ENCODE measurements around the gene PMF1. TPM values are rescaled to one million over a fixed set of nuclear protein-coding genes. Genes with fewer than 3 reads are reported as not detected.

The PMF1 gene
- total and polyA plus RNA-seq, 8 donors = 15.8 to 79.7 (median 23.6) TPM

- no peaks in the 10 kb centered on the region for H3K27me3 ChIP-seq
- peaks cover 0 to 25% (median 11%) of the 10 kb centered on the region in 3 donors for H3K36me3 ChIP-seq
- 88 to 93% methylated on average over 3 of the region's 3 CpGs for WGBS, 2 donors
- DNase-seq (no peak), ATAC-seq (no peak), FAIRE-seq (no peak)
- H3K4me1 ChIP-seq = peaks cover 6 to 16% (median 8%) of the 10 kb centered on the region in 3 donors
- intact Hi-C loops (cut with DNase I) = no loop called here
- TF ChIP-seq, protein P1, sequence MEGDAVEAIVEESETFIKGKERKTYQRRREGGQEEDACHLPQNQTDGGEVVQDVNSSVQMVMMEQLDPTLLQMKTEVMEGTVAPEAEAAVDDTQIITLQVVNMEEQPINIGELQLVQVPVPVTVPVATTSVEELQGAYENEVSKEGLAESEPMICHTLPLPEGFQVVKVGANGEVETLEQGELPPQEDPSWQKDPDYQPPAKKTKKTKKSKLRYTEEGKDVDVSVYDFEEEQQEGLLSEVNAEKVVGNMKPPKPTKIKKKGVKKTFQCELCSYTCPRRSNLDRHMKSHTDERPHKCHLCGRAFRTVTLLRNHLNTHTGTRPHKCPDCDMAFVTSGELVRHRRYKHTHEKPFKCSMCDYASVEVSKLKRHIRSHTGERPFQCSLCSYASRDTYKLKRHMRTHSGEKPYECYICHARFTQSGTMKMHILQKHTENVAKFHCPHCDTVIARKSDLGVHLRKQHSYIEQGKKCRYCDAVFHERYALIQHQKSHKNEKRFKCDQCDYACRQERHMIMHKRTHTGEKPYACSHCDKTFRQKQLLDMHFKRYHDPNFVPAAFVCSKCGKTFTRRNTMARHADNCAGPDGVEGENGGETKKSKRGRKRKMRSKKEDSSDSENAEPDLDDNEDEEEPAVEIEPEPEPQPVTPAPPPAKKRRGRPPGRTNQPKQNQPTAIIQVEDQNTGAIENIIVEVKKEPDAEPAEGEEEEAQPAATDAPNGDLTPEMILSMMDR (IDR thresholded peaks at IDR 0.05) = no peak
- no peak overlapping the region for H3K27ac ChIP-seq
- H3K9me3 ChIP-seq = no peaks in the 10 kb centered on the region
- no peak overlapping the region for H3K4me3 ChIP-seq
Observed at GRCh38 chr1:156279837-156280236, 67.0 kb downstream of the PMF1 start.

GRCh38 chr1:156281281-156281680, 68.5 kb downstream of the PMF1 start:
- Histone ChIP-seq H3K4me3 (peak overlapping the region in 2 of 4 donors; percentile 85 to 95), H3K27ac (no peak overlapping the region), H3K9me3 (no peaks in the 10 kb centered on the region), H3K36me3 (peaks cover 0 to 11% (median 11%) of the 10 kb centered on the region in 3 donors), H3K4me1 (peaks cover 6 to 16% (median 8%) of the 10 kb centered on the region in 3 donors), H3K27me3 (no peaks in the 10 kb centered on the region)
- WGBS, 2 donors = 15 to 17% methylated on average over 8 of the region's 8 CpGs
- ATAC-seq (no peak), DNase-seq (no peak), FAIRE-seq (no peak)
- intact Hi-C loops (cut with DNase I) = no loop called here
- TF ChIP-seq, protein P1 (IDR thresholded peaks at IDR 0.05) = no peak

DNA sequence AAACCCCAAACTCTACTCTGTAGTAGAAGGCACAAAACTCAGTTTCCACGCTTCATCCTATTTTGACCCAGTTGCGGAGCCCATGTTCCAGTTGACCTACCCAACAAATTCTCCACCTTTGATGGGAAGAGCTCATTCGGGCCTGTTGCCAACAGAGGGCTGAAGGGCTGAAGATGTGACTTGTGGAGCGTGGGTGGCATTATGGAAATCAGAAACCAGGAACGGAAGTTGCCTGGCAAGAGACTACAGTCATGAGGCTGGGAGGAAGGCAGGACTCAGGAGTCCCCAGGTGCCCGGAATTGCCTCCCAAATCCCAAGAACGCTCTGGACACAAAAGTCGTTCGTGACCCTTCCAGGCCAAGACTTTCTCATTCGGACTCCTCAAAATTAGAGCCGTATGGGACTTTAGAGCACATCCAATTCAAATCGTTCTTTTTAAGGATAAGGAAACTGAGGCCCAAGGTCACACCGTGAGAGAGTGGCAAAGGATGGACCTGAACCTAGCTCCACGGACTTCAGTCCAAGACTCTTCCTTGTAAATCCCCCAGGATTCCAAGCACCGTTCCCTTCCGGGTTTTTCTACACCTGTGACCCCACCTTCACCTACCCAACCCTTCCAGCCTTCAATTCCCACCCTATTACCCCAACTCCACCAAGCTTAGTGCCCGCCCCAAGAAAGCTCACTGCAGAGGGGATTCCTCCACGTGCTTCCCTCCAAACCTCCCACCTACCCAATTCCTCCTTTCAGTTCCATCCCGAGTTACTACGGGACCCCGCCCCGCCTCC, 69.1 kb downstream of the PMF1 start:
- no peaks in the 10 kb centered on the region for H3K9me3 ChIP-seq
- H3K4me1 ChIP-seq = peaks cover 6 to 16% (median 8%) of the 10 kb centered on the region in 3 donors
- H3K27ac ChIP-seq = peak overlapping the region; percentile 25 to 86 (median 71)
- DNase-seq = peak in 3 of 6 donors; percentile 19 to 39 (median 33)
- intact Hi-C loops (cut with DNase I) = no loop called here
- peak overlapping the region; percentile 69 to 95 (median 90) for H3K4me3 ChIP-seq
- ATAC-seq = peak; percentile 56 to 63 (median 61)
- peaks cover 0 to 10% (median 5%) of the 10 kb centered on the region in 3 donors for H3K36me3 ChIP-seq
- TF ChIP-seq, protein P1 (IDR thresholded peaks at IDR 0.05) = no peak
- H3K27me3 ChIP-seq = no peaks in the 10 kb centered on the region
- 8% methylated on average over 22 of the region's 22 CpGs for WGBS, 2 donors
- FAIRE-seq = no peak

DNA sequence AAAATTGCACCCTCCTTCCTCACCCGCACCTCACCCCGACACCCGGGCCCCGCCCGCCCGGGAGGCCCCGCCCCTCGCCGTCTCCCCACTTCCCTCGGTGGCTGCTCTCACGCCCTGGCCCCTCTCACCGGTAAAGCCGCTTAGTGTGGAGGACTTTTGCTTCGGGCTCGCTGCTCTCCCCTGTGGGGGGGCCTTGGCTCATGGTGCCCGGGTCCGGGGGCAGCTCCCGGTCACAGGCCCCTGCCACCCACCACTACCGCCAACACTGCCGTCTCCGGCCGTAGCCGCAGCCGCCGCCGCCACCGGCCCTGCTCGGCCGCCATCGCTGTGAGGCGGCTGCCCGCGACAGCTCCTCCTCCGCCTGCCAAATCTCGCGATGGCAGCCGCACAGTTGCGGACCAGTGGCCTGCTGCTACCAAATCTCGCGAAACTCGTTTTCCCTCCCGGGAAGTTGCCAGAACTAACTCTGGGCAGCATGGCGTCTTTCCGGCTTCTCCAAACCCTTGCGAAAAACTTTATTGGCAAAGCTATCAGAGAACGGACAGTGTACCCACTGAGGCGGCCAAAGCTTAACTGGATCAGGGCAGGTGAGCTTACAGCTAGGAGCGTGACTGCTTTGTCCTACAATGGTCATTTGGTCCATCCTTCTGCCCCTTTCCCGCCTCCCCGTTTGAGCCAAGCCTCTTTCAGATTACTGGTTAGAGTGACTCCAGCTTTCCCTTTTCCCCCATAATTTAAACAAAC, 69.8 kb downstream of the PMF1 start, which contains the start of gene SMG5:
TSS of gene SMG5 (minus strand) at position 347 of the 744 bp plus-strand sequence. CDS start at position 202, 145 bp downstream.
- Histone ChIP-seq H3K36me3 (peaks cover 0 to 6% (median 0%) of the 10 kb centered on the region in 3 donors), H3K27ac (peak within 1 kb of the TSS; percentile 25 to 86 (median 71)), H3K9me3 (no peaks in the 10 kb centered on the region), H3K4me1 (peaks cover 6 to 16% (median 8%) of the 10 kb centered on the region in 3 donors), H3K27me3 (no peaks in the 10 kb centered on the region), H3K4me3 (peak within 1 kb of the TSS; percentile 69 to 95 (median 90))
- DNase-seq (peak; percentile 94 to 98 (median 98)), FAIRE-seq (peak; percentile 56), ATAC-seq (peak; percentile 94 to 98 (median 96))
- WGBS, 2 donors = 0 to 1% methylated on average over 50 of the region's 50 CpGs
- TF ChIP-seq, protein P1 (IDR thresholded peaks at IDR 0.05) = no peak
- intact Hi-C loops (cut with DNase I) = no loop called here

Data from pancreas (tissue), 10 donors.